HG02981 (cell line): ENCODE data around the gene LILRB4.
A peak's percentile ranks its signal among the peaks of the same experiment; 100 is the strongest.
"Not testable (repeated sequence)": the region's sequence is repeated elsewhere in the genome, so short reads cannot be mapped to it uniquely, and the experiment has no call there.

Source experiments
- ATAC-seq: cut with Tn5 transposase; IDR thresholded peaks from one replicate; pipeline ENCODE4 v1.9.1; 2021; ENCODE audit warnings: mild to moderate bottlenecking, moderate library complexity; ENCODE audit not compliant: unreplicated experiment

Gene LILRB4

DNA sequence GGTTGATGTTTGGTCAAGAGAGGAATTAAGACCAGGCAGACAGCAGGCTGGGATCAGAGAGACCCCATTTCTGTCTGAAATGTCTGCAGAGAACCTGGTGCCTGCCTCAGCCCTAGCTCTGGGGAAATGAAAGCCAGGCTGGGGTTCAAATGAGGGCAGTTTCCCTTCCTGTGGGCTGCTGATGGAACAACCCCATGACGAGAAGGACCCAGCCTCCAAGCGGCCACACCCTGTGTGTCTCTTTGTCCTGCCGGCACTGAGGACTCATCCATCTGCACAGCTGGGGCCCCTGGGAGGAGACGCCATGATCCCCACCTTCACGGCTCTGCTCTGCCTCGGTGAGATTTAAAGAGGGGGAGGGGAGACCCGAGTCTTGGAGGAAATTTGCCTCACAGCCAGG is at the start of gene LILRB4:
Gene LILRB4, plus strand, starts transcription at position 256 of the 400 bp plus-strand sequence. Its CDS starts 49 bp downstream, at position 305.
- ATAC-seq, result no peak

DNA sequence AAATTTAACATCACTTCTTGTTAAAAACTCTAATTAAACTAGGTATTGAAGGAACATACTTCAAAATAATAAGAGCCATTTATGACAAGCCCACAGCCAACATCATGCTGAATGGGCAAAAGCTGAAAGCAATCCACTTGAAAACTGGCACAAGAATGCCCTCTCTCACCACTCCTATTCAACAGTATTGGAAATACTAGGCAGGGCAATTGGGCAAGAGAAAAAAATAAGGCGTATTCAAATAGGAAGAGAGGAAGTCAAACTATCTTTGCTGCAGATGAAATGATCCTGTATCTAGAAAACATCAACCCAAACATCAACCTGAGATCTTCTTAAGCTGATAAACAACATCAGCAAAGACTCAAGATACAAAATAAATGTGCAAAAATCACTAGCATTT is 48.1 kb upstream of the LILRB4 start:
- no peak for ATAC-seq

DNA sequence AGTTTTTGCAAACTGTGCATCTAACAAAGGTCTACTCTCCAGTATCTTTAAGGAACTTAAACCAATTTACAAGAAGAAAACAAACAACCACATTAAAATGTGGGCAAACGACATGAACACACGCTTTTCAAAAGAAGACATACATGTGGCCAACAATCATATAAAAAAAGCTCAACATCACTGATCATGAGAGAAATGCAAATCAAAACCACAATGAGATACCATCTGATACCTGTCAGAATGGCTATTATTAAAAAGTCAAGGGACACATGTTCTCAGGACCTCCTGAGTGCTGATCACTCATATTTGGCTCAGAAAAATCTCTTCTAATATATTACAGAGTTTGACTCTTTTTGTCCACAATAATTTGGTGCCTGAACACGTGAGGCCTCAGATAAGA is 46.7 kb upstream of the LILRB4 start:
- ATAC-seq, result peak; percentile 23

DNA sequence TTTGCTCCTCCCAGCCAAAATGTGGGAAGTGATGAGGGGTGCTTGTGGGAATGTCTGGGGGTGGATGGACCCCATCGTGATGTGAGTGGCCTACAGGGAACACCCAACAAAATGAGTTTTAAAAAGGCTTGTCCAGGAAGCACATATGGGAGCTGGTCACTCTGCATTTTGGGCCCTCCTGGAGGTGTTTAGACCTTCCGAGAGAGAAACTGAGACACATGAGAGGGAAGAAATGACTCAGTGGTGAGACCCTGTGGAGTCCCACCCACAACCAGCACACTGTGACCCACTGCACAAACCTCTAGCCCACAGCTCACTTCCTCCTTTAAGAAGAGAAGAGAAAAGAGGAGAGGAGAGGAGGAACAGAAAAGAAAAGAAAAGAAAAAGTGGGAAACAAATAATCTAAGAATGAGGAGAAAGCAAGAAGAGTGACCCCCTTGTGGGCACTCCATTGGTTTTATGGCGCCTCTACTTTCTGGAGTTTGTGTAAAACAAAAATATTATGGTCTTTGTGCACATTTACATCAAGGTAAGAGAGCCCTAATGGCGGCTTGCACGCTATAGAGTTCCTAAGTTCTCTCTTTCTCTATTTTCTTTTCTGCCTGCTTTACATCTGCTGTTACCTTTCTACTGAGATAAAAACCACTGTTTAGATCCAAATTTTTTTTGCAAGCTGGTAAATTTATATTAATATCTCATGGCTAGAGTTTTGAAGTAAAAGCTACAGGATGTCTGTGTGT is 45.8 kb upstream of the LILRB4 start:
- ATAC-seq, result peak; percentile 85

DNA sequence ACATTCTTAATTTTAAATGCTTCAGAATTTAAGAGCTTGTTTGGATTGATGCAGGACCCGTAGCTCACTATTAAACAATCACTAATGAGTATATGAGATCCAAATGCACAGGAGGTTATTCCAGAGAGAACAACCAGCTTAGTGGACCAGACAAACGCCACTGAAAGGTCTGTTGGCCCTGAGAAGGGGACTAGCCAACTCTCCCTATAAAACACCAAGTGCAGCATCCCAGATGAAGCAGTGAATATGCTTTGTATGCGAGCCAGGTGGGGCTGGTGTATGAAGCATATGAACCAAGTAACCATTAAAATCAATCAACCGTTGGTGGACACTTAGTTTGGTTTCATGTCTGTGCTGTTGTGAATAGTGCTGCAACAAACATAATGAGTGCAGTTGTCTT is 42.3 kb upstream of the LILRB4 start:
- no peak for ATAC-seq

DNA sequence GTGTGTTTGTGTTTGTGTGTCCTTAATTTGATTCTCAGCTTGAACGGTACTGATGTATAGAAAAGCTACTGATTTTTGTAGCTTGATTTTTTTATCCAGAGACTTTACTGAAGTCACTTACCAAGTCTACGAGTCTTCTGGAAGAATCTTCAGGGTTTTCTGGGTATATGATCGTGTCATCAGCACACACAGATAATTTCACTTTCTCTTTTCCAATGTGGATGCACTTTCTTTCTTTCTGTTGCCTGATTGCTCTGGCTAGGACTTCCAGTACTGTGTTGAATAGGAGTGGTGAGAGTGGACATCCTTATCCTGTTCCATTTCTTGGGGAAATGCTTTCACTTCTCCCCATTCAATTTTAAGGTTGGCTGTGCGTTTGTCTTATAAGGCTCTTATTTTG is 40.4 kb upstream of the LILRB4 start:
- no peak for ATAC-seq

DNA sequence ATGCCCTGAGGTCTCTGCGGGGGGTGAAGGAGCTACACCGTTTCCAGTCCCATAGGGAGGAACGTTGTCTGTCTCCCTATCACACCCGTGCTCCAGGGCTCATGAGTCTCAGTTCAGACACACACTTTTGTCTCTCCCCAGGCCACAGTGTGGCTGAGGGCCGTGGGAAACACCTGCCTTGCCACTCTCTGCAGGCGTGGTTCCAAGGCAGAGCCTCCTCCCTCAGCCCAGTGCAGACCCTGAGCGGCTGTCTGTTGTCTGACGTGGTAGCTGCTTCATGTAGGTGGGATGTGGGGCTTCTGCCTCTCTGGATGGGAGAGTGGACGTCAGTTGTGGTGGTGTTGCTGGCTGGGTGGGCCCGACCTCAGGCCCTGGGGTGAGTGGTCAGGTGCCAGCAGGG is 38.6 kb upstream of the LILRB4 start:
- ATAC-seq, result not testable (repeated sequence)

DNA sequence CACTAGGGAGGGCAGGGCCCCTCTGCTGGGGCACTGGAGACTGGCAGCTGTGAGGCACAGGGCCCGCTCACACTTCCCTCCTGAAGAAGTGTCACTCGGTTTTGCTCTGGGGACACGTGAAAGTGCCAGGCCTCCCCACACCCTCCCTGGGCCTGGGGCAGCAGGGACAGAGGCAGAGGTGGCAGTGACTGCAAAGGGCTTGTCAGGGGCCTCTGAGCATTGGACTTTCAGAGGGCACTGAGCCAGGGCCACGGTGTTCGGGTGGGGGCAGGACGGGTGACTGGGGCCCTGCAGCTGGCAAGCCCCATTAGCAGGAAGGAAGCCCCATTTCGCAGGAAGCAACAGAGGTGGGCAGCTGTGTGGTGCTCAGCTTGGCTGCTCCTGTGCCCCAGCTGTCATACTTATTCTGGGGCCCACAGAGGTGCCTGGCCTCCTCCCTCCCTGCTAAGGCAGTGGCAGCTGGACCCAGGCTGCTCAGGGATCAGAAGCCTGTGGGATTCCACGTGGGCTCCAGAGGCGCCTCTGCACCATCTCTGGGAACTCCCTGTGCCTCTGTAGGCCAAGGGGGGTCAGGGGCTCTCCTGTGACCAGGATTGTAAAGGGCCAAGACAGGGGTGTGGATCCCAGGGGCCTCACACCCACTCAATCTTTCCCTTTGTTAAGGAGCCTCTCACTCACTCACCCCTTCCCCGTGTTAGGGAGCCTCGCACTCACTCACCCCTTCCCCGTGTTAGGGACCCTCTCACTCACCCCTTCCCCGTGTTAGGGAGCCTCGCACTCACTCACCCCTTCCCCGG is 37.7 kb upstream of the LILRB4 start:
- not testable (repeated sequence) for ATAC-seq

DNA sequence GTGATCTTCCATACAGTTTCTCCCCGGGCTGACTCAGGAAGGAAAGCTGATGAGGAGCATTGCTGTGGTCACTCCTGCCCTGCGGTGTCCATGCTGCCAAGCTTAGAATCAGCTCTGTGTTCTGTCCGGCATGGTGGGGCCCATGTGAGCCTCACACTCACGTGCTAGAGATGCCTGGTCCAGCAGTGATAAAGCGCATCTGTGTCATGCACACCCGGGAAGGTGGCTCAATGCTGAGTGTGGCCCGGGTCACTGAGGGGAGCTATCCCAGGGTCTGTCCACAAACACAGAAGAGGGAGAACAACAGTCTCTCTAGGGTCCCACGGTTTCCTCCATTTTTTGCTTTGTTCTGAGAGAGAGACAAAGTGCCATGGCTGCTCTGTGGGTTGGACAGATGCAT is 36.0 kb upstream of the LILRB4 start:
- ATAC-seq, result no peak

DNA sequence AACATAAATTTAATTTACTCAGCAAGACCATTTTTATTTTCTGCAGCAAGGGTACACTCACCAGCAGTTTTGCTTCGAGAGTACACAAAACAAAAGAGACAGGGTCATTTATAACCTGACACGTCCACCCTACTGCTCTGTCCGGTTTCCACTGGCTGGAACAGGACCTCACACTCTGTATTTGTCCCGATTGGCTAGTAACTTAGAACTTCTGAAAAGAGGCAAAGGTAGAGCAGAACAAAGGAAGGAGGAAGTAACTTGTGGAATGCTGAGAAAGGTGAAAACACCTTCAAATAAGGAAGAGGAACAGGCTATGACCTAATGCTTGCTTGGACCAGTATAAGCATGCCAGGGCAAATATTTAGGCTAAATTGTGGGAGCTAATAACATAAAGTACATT is 34.9 kb upstream of the LILRB4 start:
- ATAC-seq, result not testable (repeated sequence)

DNA sequence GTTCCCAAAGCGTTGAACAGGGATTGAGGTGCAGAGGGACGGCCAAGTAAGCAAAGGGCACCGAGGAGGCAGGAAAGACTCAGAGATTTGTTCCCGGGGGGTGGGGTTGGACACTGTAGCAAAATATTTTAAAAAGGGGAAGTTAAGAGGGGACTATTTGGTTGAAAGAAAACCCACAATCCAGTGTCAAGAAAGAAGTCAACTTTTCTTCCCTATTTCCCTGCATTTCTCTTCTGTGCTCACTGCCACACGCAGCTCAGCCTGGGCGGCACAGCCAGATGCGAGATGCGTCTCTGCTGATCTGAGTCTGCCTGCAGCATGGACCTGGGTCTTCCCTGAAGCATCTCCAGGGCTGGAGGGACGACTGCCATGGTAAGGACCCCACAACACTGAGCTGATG is 32.5 kb upstream of the LILRB4 start, which contains the start of gene LILRB1:
Gene LILRB1, plus strand, starts transcription at position 223 of the 400 bp plus-strand sequence. CDS start 590 bp downstream, outside the sequence.
- not testable (repeated sequence) for ATAC-seq

DNA sequence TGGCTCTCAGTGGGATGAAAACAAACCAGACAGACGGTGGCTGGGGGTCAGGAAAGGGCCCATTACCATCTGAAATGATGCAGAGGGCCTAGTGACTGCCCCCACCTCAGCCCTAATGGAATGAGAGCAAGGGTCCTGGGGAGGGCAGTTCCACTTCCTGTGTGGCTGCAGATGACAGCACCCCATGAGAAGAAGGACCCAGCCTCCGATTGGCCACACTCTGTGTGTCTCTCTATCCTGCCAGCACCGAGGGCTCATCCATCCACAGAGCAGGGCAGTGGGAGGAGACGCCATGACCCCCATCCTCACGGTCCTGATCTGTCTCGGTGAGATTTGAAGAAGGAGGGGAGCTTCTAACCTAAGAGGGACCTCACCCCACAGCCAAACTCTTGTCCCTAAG is 32.0 kb upstream of the LILRB4 start:
- ATAC-seq, result no peak

DNA sequence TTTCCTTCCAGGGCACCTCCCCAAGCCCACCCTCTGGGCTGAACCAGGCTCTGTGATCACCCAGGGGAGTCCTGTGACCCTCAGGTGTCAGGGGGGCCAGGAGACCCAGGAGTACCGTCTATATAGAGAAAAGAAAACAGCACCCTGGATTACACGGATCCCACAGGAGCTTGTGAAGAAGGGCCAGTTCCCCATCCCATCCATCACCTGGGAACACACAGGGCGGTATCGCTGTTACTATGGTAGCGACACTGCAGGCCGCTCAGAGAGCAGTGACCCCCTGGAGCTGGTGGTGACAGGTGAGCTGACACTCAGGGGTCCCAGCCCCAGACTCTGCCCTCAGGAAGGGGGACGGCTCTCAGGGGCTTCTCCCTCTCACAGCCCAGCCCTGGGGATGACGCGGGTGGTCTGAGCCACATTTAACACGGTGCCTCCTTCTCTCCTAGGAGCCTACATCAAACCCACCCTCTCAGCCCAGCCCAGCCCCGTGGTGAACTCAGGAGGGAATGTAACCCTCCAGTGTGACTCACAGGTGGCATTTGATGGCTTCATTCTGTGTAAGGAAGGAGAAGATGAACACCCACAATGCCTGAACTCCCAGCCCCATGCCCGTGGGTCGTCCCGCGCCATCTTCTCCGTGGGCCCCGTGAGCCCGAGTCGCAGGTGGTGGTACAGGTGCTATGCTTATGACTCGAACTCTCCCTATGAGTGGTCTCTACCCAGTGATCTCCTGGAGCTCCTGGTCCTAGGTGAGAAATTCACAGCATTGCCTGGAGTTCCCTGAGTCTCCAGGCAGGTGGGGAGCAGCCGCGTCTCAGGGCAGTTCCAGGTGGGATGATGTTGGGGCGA is 31.1 kb upstream of the LILRB4 start:
- ATAC-seq, result not testable (repeated sequence)

DNA sequence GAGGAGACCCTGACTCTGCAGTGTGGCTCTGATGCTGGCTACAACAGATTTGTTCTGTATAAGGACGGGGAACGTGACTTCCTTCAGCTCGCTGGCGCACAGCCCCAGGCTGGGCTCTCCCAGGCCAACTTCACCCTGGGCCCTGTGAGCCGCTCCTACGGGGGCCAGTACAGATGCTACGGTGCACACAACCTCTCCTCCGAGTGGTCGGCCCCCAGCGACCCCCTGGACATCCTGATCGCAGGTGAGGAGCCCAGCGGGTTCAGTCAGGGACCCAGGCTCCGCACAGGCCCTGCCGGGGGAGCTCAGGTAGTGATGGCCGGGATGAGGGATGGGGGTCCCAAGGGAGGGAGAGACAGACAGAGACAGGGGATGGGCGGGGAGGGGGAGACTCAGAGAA is 30.3 kb upstream of the LILRB4 start:
- ATAC-seq, result not testable (repeated sequence)

DNA sequence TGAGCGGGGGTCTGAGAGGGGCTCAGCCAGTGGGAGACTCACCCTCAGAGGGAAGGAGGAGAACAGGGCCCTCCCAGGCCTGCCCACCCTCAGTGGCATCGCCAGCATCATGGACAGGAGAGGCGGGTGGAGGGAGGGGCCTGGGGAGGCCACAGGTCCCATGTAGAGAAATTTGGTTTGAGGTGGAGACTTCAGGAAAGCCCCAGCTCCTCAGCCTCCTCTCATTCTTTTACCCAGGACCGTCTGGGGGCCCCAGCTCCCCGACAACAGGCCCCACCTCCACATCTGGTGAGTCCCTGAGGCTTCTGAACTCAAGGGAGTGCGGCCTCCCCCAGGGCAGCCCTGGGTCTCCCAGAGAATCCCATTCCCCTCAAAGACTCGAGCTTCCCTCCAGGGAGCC is 29.4 kb upstream of the LILRB4 start:
- no peak for ATAC-seq

DNA sequence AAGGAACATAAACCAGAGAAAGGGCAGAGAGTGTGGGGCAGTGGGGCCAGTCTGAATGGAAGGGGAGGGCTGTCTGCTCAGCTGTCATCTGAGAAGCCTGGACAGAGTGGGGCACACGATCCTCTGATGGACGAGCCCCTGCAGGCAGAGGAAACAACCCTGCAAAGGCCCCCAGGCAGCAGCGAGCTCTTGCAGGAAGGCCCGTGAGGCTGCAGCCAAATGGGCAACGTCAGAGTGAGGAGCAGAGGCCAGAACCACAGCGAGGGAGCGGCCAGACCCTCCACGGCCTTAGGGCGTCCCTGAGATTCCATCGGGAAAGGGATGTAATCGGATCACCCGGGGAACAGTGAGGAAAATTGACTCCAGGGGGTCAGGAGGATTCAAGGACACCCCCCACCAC is 26.7 kb upstream of the LILRB4 start:
- not testable (repeated sequence) for ATAC-seq

DNA sequence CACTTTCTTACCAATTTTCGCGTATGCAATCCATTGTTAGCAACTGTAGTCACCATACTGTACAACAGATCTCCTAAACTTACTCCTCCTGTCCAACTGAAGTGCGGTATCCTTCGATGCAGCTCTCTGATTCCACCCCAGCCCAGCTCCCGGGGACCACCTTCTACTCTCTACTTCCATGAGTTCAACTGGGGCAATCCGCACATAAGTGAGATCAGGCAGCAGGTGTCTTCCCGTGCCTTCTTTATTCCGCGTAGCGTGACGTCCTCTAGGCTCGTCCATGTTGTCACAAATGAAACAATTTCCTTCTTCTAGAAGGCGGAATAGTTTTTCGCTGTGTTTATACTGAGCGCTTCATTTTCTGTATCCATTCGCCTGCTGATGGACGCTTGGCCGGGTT is 24.1 kb upstream of the LILRB4 start:
- ATAC-seq, result no peak

DNA sequence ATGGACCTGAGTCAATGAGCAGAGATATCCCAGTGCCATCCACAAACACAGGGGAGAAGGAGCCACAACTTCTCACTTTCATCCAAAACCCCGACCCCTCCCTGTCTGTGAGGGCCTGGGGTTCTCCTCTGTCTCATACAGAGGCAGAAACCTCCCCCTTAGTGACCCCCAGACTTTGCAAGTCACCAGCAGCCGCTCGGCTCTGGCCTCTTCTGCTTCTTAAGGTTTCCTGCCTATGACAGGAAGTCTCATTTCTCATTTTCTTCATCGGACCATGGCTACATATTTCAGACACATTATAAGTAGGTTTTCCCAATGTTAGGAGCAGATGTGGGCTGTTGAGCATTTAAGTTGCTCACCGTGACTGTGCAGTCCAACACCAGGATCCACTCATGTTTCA is 19.8 kb upstream of the LILRB4 start:
- ATAC-seq, result not testable (repeated sequence)

DNA sequence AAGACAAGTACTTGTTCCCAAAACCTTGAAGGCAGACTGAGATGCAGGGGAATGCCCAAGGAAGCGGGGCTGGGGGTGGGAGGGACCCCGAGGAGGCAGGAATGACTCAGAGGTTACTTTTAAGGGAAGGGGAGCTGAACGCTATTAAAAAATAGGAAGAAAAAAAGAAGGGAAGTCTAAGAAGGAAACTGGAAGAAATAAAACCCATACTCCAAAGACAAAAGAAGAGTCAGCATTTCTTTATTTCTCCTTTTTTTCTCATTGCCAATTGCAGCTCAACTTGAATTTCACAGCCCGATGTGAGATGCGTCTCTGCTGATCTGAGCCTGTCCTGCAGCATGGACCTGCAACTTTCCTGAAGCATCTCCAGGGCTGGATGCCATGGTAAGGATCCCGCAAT is 19.2 kb upstream of the LILRB4 start:
- ATAC-seq, result not testable (repeated sequence)

DNA sequence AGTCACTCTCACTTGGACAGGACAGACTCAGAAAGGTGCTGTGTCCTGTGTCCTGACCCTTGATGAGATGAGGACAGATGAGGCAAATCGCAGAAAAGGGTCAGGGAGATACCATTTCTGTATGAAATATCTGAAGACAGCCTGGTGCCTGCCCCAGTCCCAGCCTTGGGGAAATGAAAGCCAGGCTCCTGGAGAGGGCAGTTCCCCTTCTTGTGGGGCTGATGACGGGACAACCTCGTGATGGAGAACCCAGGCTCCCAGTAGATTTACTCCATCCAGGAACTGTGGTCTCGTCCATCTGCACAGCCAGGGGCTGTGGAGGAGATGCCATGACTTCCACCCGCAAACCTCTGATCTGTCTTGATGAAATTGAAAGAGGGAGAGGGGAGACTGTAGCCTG is 18.7 kb upstream of the LILRB4 start:
- no peak for ATAC-seq

DNA sequence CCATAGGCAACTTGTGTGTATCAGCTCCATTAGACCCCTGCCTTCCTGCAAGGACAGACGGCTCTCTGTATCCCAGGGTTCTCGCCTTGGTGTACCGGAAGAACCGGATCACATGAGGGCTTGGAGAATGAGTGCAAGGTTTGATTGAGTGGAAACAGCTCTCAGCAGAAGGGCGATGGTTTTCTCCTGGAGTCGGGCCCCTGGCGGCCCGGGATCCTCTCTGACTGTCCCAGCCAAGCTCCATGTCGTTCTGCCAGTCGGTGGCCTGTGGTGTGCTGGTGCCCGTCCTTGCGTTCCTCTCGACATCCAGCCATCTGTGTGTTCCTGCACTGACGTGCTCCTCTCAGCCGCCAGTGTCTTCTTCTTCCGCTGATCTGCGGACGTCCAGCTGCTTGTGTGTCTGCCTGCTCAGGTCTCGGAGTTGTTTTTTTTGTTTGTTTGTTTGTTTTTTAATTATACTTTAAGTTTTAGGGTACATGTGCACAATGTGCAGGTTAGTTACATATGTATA is 16.4 kb upstream of the LILRB4 start:
- ATAC-seq, result no peak
